Measurements from ENCODE around the gene KIAA0586. TPM values are rescaled to one million over a fixed set of nuclear protein-coding genes. Genes with fewer than 3 reads are reported as not detected.
A peak's percentile ranks its signal among the peaks of the same experiment; 100 is the strongest.

Gene KIAA0586
- total and polyA plus RNA-seq, 7 experiments from 2014 or later, result 26.4 to 52.5 (median 33.1) TPM

DNA sequence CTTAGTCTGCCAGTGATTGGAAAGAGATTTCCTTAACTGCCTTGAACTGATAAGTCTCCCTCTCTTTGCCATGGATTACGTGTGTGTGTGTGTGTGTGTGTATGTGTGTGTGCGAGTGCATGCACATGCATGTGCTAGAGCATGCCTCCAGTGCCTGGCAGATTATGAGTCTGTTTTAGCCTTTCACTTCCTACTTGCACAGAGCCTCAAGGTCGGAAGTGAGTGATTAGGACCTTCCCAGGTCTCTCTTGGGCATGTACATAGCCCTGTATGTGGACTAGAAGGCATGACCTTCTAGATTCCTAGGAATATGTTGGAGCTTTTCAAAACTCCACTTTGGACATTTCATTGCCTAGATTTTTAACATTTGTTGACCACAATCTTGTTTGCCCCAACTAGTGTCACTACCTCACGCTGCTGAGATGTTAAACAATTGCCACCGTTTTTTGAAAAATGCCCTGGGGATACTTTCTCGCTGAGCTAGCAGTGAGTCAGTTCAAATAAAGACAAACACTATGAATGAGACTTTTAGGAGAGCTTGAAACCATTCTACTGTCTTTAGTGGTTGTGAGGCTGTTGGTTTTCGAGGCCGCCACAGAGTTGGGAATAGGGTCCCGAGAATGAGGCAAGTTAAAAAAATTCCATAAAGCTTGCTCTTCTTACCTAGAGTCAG, 28.2 kb downstream of the KIAA0586 start:
- Mint-ChIP-seq H3K27ac (no peak overlapping the region), H3K4me1 (peaks cover 0 to 9% (median 1%) of the 10 kb centered on the region in 7 donors), H3K27me3 (no peaks in the 10 kb centered on the region), H3K36me3 (peaks cover 18 to 52% (median 38%) of the 10 kb centered on the region in 5 donors), H3K9me3 (peaks cover 0 to 3% (median 0%) of the 10 kb centered on the region in 11 donors), H3K4me3 (no peak overlapping the region)
- ChIA-PET POLR2A (no interaction called here), CTCF (no interaction called here)
- H3K9me3 ChIP-seq (ENCODE audit: control insufficient read depth in 2 of 3, low read length in 3 of 3), result no peaks in the 10 kb centered on the region
- no peaks in the 10 kb centered on the region for H3K27me3 ChIP-seq (ENCODE audit: control insufficient read depth in 2 of 2, insufficient read depth in 2 of 2, low read length in 2 of 2)
- ATAC-seq (no peak), DNase-seq (no peak)
- H3K27ac ChIP-seq (ENCODE audit: low read depth, low read length), result no peak overlapping the region
- intact Hi-C loops (cut with micrococcal nuclease), result no loop called here
- H3K36me3 ChIP-seq (ENCODE audit: control insufficient read depth in 2 of 3, insufficient read depth in 3 of 3, low read length in 3 of 3), result peaks cover 4 to 43% (median 6%) of the 10 kb centered on the region in 3 experiments
- no peaks in the 10 kb centered on the region for H3K4me1 ChIP-seq (ENCODE audit: control insufficient read depth in 2 of 2, insufficient read depth in 2 of 2, low read length in 2 of 2)
- no peak overlapping the region for H3K4me3 ChIP-seq (ENCODE audit: low read length)

DNA sequence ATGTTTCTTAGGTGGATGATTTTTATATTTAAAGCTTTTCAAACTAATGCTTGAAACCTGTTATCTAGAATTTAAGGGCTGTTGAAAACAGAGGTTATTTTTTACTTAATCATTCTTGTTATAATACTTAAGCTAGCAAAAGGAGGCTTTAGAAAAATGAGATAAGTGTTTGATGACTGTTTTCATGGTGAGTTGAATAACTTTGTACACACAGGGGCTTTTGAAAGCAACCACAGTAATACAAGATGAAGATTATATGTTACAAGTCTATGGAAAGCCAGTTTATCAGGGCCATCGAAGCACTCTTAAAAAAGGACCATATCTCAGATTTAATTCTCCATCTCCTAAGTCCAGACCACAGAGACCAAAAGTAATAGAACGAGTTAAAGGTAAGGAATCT, 33.3 kb downstream of the KIAA0586 start:
- Histone ChIP-seq H3K4me3 (ENCODE audit: low read length) (no peak overlapping the region), H3K36me3 (ENCODE audit: control insufficient read depth in 2 of 3, insufficient read depth in 3 of 3, low read length in 3 of 3) (peaks cover 8 to 46% (median 14%) of the 10 kb centered on the region in 3 experiments), H3K27ac (ENCODE audit: low read depth, low read length) (no peak overlapping the region), H3K9me3 (ENCODE audit: control insufficient read depth in 2 of 3, low read length in 3 of 3) (no peaks in the 10 kb centered on the region), H3K4me1 (ENCODE audit: control insufficient read depth in 2 of 2, insufficient read depth in 2 of 2, low read length in 2 of 2) (no peaks in the 10 kb centered on the region), H3K27me3 (ENCODE audit: control insufficient read depth in 2 of 2, insufficient read depth in 2 of 2, low read length in 2 of 2) (no peaks in the 10 kb centered on the region)
- CTCF ChIA-PET, result no interaction called here
- H3K4me3 Mint-ChIP-seq, result no peak overlapping the region
- ATAC-seq (no peak), DNase-seq (no peak)
- H3K9me3 Mint-ChIP-seq, result no peaks in the 10 kb centered on the region
- H3K36me3 Mint-ChIP-seq, result peaks cover 5 to 63% (median 40%) of the 10 kb centered on the region in 5 donors
- POLR2A ChIA-PET, result no interaction called here
- H3K27me3 Mint-ChIP-seq, result no peaks in the 10 kb centered on the region
- H3K4me1 Mint-ChIP-seq, result peaks cover 0 to 12% (median 1%) of the 10 kb centered on the region in 7 donors
- intact Hi-C loops (cut with micrococcal nuclease), result no loop called here
- H3K27ac Mint-ChIP-seq, result no peak overlapping the region

DNA sequence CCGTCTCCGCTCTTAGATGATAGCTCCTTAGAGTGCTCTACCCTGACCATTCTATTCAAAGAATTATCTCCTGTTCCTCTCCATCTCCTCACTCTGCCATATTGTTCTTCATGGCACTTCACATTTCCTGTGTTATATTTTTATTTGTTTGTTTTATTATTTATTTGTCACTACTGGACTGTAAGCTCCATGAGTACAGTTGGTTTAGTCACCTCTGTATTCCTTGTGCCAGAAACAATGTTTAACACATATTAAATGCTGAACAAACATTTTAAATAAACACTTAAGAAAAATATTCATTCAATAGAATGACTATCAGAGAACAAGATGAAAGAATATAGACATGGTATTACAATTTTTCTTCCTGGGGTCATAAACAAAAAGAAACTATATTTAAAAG, 35.6 kb downstream of the KIAA0586 start:
- Histone ChIP-seq H3K4me1 (ENCODE audit: control insufficient read depth in 2 of 2, insufficient read depth in 2 of 2, low read length in 2 of 2) (no peaks in the 10 kb centered on the region), H3K9me3 (ENCODE audit: control insufficient read depth in 2 of 3, low read length in 3 of 3) (no peaks in the 10 kb centered on the region), H3K27me3 (ENCODE audit: control insufficient read depth in 2 of 2, insufficient read depth in 2 of 2, low read length in 2 of 2) (no peaks in the 10 kb centered on the region), H3K36me3 (ENCODE audit: control insufficient read depth in 2 of 3, insufficient read depth in 3 of 3, low read length in 3 of 3) (peaks cover 11 to 51% (median 24%) of the 10 kb centered on the region in 3 experiments), H3K27ac (ENCODE audit: low read depth, low read length) (no peak overlapping the region), H3K4me3 (ENCODE audit: low read length) (no peak overlapping the region)
- no peak overlapping the region for H3K27ac Mint-ChIP-seq
- POLR2A ChIA-PET, result interaction anchor here (0.6 kb wide), 1 partner anchor 21 kb away, joined by 6 read pairs; no protein-coding TSS in a partner anchor
- peaks cover 0 to 12% (median 1%) of the 10 kb centered on the region in 7 donors for H3K4me1 Mint-ChIP-seq
- H3K9me3 Mint-ChIP-seq, result no peaks in the 10 kb centered on the region
- ATAC-seq, result no peak
- H3K36me3 Mint-ChIP-seq, result peaks cover 5 to 55% (median 35%) of the 10 kb centered on the region in 5 donors
- H3K4me3 Mint-ChIP-seq, result no peak overlapping the region
- no peak for DNase-seq
- intact Hi-C loops (cut with micrococcal nuclease), result no loop called here
- CTCF ChIA-PET, result no interaction called here
- no peaks in the 10 kb centered on the region for H3K27me3 Mint-ChIP-seq

DNA sequence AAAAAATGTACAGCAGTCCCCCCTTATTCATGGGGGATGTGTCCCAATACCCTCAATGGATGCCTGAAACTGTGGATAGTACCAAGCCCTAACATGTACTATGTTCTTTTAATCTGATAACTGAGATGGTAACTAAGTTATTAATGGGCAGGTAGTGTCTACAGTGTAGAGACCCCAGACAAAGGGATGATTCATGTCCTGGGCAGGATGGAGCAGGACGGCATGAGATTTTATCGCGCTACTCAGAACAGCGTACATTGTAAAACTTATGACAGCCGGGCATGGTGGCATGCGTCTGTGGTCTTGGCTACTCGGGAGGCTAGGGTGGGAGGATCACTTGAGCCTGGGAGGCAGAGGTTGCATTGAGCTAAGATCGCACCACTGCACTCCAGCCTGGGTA, 37.1 kb downstream of the KIAA0586 start:
- Histone ChIP-seq H3K9me3 (ENCODE audit: control insufficient read depth in 2 of 3, low read length in 3 of 3) (no peaks in the 10 kb centered on the region), H3K4me3 (ENCODE audit: low read length) (no peak overlapping the region), H3K27ac (ENCODE audit: low read depth, low read length) (no peak overlapping the region), H3K4me1 (ENCODE audit: control insufficient read depth in 2 of 2, insufficient read depth in 2 of 2, low read length in 2 of 2) (no peaks in the 10 kb centered on the region), H3K36me3 (ENCODE audit: control insufficient read depth in 2 of 3, insufficient read depth in 3 of 3, low read length in 3 of 3) (peaks cover 11 to 60% (median 24%) of the 10 kb centered on the region in 3 experiments), H3K27me3 (ENCODE audit: control insufficient read depth in 2 of 2, insufficient read depth in 2 of 2, low read length in 2 of 2) (no peaks in the 10 kb centered on the region)
- Mint-ChIP-seq H3K4me3 (no peak overlapping the region), H3K27ac (peak overlapping the region in 1 of 9 donors; percentile 69), H3K27me3 (no peaks in the 10 kb centered on the region), H3K4me1 (peaks cover 0 to 11% (median 1%) of the 10 kb centered on the region in 7 donors), H3K36me3 (peaks cover 10 to 60% (median 42%) of the 10 kb centered on the region in 5 donors), H3K9me3 (no peaks in the 10 kb centered on the region)
- intact Hi-C loops (cut with micrococcal nuclease), result no loop called here
- no peak for ATAC-seq
- ChIA-PET POLR2A (no interaction called here), CTCF (no interaction called here)
- DNase-seq, result no peak

DNA sequence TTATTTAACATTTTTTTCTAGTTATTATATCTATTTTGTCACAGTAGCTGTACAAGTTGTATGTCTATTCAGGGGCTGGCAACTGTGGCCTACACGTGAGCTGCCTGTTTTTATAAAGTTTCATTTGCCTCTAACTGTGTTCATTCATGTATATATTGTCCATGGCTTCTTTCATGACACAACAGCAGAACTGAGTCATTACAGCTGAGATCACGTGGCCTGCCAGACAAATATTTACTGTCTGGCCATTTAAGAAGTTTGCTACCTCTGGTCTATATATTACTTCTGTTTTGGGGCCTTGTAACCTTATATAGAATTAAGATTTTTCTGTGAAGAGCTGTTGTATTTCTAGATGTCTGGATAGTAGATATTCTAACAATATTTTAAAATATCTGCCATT, 37.9 kb downstream of the KIAA0586 start:
- CTCF ChIA-PET, result no interaction called here
- intact Hi-C loops (cut with micrococcal nuclease), result no loop called here
- peaks cover 11 to 60% (median 24%) of the 10 kb centered on the region in 3 experiments for H3K36me3 ChIP-seq (ENCODE audit: control insufficient read depth in 2 of 3, insufficient read depth in 3 of 3, low read length in 3 of 3)
- ATAC-seq, result no peak
- H3K9me3 Mint-ChIP-seq, result no peaks in the 10 kb centered on the region
- H3K27ac ChIP-seq (ENCODE audit: low read depth, low read length), result no peak overlapping the region
- H3K4me1 ChIP-seq (ENCODE audit: control insufficient read depth in 2 of 2, insufficient read depth in 2 of 2, low read length in 2 of 2), result no peaks in the 10 kb centered on the region
- no peaks in the 10 kb centered on the region for H3K9me3 ChIP-seq (ENCODE audit: control insufficient read depth in 2 of 3, low read length in 3 of 3)
- no peak for DNase-seq
- peaks cover 10 to 59% (median 42%) of the 10 kb centered on the region in 5 donors for H3K36me3 Mint-ChIP-seq
- POLR2A ChIA-PET, result no interaction called here
- no peak overlapping the region for H3K4me3 ChIP-seq (ENCODE audit: low read length)
- no peak overlapping the region for H3K27ac Mint-ChIP-seq
- no peak overlapping the region for H3K4me3 Mint-ChIP-seq
- H3K27me3 Mint-ChIP-seq, result no peaks in the 10 kb centered on the region
- no peaks in the 10 kb centered on the region for H3K27me3 ChIP-seq (ENCODE audit: control insufficient read depth in 2 of 2, insufficient read depth in 2 of 2, low read length in 2 of 2)
- H3K4me1 Mint-ChIP-seq, result peaks cover 0 to 6% (median 0%) of the 10 kb centered on the region in 7 donors

DNA sequence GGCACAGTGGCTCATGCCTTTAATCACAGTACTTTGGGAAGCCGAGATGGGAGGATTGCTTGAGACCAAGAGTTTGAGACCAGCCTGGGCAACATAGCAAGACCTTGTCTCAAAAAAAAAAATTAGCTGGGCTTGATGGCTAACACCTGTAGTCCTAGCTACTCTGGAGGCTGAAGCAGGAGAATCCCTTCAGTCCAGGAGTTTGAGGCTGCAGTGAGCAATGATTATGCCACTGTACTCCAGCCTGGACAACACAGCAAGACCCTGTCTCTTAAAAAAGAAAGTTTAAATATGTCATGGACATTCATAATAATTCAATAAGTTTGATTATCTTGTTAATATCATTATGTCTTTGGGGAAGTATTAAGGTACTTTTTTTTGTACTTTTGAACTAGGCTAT, 38.9 kb downstream of the KIAA0586 start:
- H3K4me1 ChIP-seq (ENCODE audit: control insufficient read depth in 2 of 2, insufficient read depth in 2 of 2, low read length in 2 of 2), result no peaks in the 10 kb centered on the region
- no peak for DNase-seq
- no peak overlapping the region for H3K4me3 ChIP-seq (ENCODE audit: low read length)
- Mint-ChIP-seq H3K9me3 (no peaks in the 10 kb centered on the region), H3K4me1 (peaks cover 0 to 3% (median 0%) of the 10 kb centered on the region in 7 donors), H3K36me3 (peaks cover 6 to 55% (median 35%) of the 10 kb centered on the region in 5 donors), H3K27ac (no peak overlapping the region), H3K4me3 (no peak overlapping the region), H3K27me3 (no peaks in the 10 kb centered on the region)
- ChIA-PET POLR2A (interaction anchor here (0.6 kb wide), 1 partner anchor 39 kb away, joined by 3 read pairs; the partner anchor contains the start of gene TIMM9), CTCF (no interaction called here)
- intact Hi-C loops (cut with micrococcal nuclease), result no loop called here
- ATAC-seq, result no peak
- H3K27me3 ChIP-seq (ENCODE audit: control insufficient read depth in 2 of 2, insufficient read depth in 2 of 2, low read length in 2 of 2), result no peaks in the 10 kb centered on the region
- no peak overlapping the region for H3K27ac ChIP-seq (ENCODE audit: low read depth, low read length)
- no peaks in the 10 kb centered on the region for H3K9me3 ChIP-seq (ENCODE audit: control insufficient read depth in 2 of 3, low read length in 3 of 3)
- peaks cover 11 to 60% (median 20%) of the 10 kb centered on the region in 3 experiments for H3K36me3 ChIP-seq (ENCODE audit: control insufficient read depth in 2 of 3, insufficient read depth in 3 of 3, low read length in 3 of 3)

DNA sequence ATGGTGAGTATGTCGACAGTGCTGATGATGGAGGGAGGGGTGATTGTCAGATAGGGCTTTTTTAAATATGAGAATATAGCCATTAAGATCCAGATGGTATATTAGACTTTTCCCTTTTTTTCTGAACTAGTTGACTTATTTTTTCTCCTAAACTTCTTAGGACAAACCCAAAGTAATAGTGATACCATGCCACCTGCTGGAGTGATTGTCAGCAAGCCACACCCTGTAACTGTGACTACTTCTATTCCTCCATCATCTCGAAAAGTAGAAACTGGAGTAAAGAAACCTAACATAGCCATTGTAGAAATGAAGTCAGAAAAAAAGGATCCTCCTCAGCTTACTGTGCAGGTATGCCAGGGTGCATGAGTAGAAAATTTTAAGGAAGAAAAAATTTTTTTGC, 40.1 kb downstream of the KIAA0586 start:
- Mint-ChIP-seq H3K4me3 (no peak overlapping the region), H3K27me3 (no peaks in the 10 kb centered on the region), H3K36me3 (peaks cover 6 to 57% (median 33%) of the 10 kb centered on the region in 5 donors), H3K9me3 (no peaks in the 10 kb centered on the region), H3K27ac (no peak overlapping the region), H3K4me1 (peaks cover 0 to 3% (median 0%) of the 10 kb centered on the region in 7 donors)
- no peaks in the 10 kb centered on the region for H3K9me3 ChIP-seq (ENCODE audit: control insufficient read depth in 2 of 3, low read length in 3 of 3)
- peaks cover 11 to 56% (median 20%) of the 10 kb centered on the region in 3 experiments for H3K36me3 ChIP-seq (ENCODE audit: control insufficient read depth in 2 of 3, insufficient read depth in 3 of 3, low read length in 3 of 3)
- H3K27ac ChIP-seq (ENCODE audit: low read depth, low read length), result no peak overlapping the region
- ChIA-PET POLR2A (interaction anchor here (0.9 kb wide), 1 partner anchor 9 kb away, joined by 3 read pairs; no protein-coding TSS in a partner anchor), CTCF (interaction anchor here (0.7 kb wide), 1 partner anchor 477 kb away, joined by 3 read pairs; no protein-coding TSS in a partner anchor)
- intact Hi-C loops (cut with micrococcal nuclease), result no loop called here
- ATAC-seq (no peak), DNase-seq (no peak)
- no peaks in the 10 kb centered on the region for H3K4me1 ChIP-seq (ENCODE audit: control insufficient read depth in 2 of 2, insufficient read depth in 2 of 2, low read length in 2 of 2)
- no peak overlapping the region for H3K4me3 ChIP-seq (ENCODE audit: low read length)
- no peaks in the 10 kb centered on the region for H3K27me3 ChIP-seq (ENCODE audit: control insufficient read depth in 2 of 2, insufficient read depth in 2 of 2, low read length in 2 of 2)
